ELR (cell line): ENCODE data around the gene MRPS5.

Experiments
- DNase-seq: peaks from one replicate; pipeline ENCODE4 v3.0.0-alpha.2; 2015; ENCODE audit warnings: low read depth

The MRPS5 gene

DNA sequence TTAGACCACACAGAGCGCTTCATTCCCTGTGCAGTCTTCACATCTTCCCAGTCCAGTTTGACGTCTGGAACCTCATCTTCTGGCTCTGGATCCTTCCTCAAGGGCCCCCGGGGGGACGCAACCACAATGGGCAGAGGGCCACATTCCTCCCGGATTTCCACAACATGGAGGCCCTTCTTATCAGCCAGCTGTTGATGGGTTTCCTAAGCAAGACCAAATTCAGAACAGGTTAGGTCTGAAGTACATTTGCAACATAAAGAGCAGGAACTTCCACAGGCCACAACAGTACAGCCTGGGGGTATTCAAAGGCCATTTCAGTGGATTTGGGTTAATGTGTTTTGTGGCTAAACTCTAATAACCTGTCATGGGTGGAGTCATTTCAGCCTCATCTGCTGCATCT, 34.2 kb downstream of the MRPS5 start:
- no peak for DNase-seq

DNA sequence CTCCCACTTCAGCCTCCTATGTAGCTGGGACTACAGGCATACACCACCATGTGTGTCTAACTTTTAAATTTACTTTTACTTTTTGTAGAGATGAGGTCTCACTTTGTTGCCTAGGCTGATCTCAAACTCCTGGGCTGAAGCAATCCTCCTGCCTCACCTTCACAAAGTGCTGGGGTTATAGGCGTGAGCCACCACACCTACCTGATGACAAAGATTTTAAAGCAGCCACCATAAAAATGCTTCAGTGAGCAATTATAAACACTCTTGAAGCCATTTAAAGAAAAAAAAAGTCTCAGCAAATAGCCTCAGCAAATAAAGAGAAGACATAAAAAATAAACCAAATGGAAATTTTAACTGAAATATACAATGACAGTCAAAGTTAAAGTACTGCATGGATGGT, 35.6 kb downstream of the MRPS5 start:
- no peak for DNase-seq

DNA sequence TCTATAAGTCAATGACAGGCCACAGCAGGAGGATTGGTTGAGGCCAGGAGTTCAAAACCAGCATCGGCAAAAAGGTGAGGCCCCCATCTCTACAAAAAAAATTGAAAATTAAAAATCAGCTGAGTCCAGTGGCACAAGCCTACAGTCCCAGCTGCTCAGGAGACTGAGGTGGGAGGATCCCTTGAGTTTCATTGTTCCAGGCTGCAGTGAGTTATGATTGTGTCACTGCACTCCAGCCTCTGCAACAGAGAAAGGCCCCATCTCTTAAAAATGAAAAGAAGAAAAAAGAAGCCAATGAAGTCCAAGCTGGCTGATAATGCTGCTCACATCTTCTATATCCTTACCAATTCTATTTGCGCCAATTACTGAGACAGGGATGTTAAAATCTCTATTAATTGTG, 39.1 kb downstream of the MRPS5 start:
- DNase-seq: no peak

DNA sequence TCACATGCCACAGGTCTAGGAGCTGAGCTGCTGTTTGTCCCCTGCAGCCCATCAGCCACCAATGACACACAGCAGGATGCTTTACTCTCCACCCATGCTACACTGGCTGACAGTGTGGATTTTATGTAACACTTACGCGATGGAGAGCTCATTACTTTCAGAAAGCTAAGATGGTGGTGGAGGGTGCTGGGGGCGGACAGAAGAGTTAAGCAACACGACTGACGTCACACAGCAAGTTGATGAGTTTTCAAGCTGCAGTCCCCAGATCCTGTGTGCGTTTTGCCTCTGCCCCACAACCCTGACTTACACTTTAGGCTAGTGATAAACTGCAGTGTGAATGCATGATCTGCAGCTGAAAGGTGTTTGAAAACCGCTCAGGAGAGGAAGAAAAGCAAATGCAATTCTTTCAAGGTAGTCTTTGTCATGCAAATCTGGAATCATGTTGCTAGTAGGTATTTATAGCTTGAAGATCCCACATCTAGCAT, 42.4 kb downstream of the MRPS5 start:
- peak; percentile 11 for DNase-seq

DNA sequence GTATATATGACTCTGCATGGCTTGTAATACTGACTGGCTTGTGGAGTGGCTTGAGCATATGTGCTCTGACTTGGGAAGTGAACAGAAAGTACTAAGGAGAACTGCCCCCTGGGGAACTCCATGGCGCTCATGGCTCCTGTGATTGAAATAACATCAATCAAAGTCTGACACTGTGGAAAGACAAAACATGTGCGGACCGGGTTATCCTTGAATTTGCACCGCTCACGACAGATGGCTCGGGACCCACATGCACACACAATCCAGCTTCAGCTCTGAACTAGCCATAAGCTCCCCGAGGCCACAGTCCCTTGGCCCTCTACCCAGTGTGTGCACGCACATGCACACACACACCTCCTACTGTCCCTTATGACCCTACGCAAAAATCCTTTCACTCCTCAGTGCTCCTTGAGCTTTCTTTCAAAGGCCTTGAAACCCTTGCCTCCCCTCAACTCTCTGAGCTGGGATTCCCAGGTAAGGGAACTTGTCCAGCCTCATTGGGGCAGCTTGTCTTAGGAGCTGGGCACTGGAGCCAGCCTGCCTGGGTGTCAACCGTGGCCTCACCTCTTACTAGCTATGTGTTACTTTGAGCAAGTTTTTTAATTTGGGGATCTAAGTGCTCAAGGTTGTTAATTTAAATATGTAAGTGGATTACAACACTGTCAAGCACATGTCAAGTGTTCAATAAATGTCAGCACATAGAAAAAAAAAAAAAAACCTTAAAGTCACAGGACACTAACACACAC, 43.6 kb downstream of the MRPS5 start:
- DNase-seq: no peak

DNA sequence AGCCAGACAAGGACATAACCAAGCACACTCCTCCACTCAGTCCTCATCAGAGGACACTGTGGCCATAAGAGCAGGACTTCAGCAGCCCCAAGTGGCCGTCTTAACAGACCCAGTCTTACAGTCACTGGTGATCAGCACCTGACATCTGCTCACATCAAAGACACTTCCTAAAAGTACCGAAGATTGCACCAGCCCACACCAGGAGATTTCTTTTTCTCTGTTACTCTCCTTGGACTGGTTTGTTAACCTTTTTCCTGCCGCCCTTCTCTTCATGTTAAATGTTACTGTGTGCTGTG, 44.1 kb downstream of the MRPS5 start:
- DNase-seq: peak; percentile 14

DNA sequence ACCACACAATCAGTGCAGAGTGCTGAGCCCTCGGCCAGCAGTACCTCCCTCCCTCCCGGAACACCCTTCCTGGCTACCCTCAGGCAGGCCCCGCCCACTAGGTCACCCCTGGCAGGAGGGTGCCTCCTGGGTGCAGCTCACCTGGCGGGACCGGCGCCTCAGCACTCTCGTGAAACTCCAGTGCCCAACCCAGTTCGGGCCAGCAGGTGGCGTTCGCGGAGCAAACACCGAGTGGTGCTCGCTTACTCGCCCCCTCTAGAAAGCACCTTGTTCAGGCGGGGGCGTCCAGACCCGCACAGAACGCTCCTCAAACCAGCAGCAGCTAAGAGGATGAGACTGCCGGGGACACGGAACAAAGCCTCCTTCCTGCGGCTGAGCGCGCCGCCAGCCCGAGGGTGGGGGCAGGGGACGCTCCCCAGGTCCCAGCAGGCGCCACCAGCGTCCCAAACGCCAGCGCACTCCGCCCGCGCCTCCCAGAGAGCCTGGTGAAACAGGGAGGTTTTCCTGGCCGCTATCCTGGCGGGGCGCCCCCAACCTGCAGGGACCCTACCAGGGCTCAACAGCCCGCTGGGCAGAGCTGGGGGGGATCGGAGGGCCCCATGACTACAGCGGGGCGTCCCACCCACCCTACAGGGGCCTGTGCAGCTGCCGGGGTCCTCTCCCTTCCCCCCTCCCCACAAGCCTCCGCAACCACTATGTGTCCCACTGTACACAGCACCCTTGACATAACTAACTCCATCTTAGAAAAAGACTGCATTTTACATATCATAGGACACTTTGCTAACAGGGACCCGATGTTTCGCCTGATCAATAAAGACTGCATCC, 44.7 kb downstream of the MRPS5 start:
- peak; percentile 66 for DNase-seq

DNA sequence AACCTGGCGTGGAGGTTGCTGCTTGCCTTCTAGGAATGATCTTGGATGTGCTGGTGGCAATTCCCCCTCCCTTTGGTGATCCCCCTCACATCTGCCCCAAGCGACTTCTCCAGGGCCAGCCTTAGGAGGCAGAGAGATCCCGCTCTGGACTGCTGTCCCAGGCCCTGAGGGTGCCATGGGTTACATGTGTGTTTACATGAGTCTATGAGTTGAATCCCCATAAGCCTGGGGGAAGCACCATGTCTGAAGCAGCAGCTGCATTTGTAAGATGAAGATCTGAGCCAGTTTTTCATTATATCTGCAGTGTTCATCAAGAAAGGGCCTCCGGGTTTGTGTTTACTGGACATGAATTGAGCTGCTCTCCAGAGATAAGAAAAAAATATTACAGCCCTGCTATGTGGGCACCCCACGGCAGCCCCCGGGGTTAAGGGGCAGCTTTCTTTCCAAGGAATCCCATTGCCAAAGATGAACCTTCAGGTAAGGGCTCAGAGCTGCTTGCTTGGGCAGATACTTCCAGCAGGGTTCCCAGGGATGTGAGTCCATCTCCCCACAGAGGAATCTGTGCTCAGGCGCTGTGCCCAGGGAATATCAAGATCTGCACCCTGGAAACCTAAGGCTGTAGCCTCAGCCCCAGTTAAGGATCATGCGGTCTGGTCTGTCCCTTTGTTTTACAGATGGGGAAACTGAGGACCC, 46.0 kb downstream of the MRPS5 start:
- DNase-seq: no peak

DNA sequence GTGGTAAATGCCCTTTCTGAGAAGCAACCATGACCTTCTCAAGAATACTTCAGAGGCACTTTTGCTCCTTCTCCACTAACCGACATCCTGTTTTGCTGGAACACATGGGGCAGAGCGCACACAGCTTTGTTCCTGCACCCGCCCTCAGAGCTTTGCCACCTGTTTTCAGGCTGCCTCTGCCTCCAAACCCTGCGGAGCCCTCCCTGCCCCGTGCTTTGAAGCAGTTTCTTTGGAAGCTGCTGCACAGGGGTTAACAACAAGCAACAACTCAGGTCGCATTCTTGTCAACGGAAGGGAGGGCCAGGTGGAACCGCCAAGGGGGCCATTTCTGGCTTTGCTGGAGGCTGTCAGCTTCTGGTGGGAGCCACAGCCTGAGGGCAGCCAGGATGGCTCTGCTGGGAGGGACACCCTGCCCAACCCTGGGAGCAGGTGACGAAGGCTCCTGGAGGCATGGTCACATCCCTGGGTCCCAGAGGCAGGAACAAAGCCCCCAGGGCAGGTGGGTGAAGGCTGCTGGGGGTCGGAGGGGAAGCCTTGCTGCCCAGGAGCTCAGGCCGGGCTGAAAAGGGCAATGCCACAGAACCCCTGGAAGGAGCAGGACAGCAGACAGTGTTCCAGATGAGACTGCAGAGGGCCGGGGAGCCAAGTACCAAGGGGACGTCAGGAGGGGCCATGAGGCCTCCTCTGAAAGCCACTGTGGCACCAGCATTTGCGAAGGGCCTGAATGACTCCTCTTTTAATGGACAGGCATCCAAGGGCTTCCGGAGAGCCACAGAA, 46.8 kb downstream of the MRPS5 start:
- DNase-seq: no peak

DNA sequence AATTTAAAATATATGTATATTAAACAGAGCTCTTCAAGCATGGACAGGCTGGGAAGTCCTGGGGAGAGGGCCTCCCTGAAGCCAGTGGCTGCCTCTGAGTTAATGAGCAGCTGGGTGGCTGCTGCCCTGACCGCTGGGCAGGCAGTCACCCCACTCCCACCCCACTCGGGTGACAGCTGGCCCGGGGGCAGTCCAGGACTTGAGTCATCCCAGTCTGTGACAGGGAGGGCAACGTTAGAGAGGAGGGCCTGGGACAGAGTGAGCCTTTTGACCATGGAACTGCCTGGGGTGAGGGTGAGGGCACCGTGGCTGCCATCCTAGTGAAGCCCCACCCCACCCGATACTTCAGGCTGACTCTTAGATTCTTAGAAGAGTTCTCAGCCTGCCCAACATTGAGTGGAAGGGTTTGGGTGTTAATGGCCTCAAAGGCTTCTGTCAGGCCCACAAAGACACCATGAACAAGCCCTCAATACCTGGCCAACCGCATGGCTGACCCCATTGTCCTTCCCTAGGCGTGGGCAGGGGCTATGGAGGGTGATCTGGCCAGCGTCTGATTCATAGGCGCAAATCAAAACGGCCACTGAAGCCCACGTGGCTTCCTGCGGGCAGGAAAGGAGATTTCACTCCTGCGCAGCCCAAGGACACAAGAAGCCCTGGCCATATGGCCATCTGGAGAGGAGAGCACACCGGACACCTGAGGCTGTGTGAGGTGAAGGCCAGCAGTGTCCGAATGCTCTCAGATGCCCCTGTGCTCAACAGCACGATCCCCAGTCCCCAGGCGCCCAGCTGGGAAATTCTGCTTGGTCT, 47.5 kb downstream of the MRPS5 start:
- no peak for DNase-seq

DNA sequence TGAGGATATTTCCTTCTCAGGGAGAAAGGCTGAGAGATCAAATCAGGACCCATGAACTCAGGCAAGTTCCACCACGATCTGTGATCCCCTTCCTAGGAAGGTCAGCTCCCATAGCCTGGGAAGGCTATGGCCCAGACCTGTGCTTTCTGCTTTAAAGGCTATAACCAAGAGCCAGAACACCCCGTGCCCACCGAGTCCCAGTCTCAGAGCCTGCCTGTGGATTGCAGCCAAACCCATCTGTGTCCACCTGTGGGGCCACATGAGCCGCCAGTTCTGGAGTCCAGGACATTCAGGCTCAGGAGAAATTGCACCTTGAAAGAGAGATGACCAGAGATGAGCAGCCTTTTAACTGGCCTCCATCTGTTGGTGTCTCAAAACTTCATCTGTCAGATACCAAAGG, 49.2 kb downstream of the MRPS5 start:
- no peak for DNase-seq

DNA sequence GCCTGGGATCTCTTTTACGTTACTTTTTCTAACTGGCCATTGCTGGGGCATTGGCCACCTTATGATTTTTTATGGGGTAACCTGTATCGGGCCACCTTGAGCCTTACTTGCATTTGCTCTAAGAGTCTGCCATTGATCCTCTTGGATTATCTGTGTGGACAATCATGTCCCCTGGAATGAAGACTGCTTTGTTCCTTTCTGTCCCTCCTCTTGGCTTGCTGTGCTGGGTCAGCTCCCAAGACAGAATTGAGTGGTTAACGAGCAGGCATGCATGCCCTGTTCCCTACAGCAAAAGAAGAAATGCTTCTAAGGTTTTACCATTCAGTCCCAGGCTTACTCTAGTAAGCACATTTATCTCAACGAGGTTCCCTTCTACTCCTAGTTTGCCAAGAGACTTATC, 49.8 kb downstream of the MRPS5 start:
- DNase-seq: no peak

DNA sequence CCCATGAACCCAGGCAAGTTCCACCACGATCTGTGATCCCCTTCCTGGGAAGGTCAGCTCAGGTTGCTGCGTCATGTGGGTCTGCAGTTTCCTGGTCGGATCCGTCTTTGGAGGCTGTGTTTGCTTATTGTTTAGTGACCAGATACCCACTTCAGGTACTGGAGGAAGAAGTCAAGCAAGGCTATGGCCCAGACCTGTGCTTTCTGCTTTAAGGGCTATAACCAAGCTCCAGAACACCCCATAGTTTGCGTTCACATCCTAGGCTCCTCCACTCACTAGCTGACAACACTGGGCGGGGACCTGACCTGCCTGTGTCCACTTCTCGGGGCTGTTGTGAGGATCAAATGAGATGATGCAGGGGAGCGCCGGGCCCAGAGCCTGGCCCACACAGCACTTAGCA, 52.1 kb downstream of the MRPS5 start:
- no peak for DNase-seq

DNA sequence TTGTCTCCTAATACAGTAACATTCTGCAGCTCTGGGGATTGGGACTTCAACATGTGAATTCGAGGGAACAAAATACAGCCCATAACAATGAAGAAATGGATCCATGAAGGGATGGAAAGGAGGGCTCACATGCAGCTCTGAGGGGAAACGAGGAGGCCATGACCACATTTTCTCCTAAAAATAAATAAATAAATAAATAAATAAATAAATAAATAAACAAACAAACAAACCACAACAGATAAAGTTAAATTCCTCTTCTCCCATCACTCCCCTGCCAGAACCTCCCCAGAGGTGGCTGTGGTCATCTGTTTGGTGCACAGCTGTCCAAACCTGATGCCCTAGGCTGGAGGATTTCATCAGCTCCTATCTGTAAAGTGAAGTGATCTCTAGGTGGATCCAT, 53.4 kb downstream of the MRPS5 start:
- DNase-seq: no peak

DNA sequence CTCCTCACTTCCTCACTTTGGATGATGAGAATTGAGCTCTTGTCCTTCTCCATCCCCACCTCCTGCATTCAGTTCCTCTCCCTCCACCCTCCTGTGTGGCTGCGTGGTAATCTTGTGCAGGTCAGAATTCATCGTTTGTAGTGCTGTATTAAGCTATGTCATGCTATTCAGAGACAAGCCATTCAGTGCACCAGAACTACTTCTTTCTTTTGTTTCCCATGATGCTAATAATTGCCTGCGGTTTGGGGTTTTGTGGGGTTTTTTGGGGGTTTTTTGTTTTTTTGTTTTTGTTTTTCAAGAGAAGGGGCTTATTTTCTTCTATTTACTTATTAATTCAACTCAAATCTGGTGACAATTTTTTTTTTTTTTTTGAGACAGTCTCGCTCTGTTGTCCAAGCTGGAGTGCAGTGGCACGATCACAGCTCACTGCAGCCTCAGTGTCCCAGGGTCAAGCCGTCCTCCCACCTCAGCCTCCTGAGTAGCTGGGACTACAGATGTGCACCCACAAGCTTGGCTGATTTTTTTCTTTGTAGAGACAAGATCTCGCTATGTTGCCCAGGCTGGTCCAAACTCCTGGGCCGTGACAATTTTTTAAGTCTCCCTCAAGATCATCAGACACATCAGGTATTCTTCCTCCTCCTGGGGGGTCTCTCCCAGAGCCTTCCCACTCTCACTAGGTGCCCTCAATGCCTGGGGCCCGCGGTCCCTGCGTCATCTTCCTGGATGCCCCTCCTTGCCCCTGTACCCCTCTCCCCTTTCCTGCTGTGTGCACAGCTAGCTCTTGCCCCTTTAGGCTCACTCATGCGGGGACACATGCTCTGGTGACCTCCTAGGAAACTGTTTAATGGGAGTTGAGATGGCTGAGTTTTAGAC, 58.3 kb downstream of the MRPS5 start:
- no peak for DNase-seq

DNA sequence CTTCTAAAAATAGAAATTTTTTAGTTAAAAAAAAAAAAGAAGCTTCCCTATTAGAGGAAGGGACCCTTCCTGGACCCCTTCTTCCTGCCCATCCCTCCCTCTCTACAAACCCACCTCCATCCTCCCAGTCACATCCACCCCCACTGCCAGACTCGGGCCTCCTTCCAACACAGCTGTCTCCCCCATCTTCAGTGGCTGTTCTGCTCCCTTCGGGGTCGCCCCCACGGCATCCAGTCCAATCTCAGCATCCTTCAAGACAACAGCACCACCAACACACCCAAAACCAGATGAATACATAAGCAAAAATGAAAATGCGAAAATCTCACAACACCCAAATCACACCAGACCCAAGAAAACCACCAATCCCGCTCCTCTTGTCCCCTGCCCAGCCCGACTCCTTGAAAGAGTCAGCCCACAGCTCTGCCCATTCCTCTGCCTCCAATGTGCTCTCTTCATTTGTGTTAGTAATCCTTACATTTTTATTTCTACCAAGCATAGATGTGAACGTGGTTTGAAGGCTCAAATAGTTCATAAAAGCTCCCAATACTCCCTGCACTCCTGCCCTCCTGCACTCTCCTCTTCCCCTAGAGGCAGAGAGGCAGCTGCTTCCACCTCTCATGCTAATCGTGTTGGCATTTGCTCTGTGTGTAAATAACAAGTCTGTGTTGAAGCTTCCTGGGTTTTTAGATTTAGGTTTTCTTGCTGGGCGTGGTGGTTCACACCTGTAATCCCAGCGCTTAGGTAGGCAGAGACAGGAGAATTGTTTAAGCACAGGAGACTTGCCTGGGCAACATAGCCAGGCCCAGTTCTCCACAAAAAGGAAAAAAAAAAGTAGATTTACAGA, 59.1 kb downstream of the MRPS5 start:
- DNase-seq: no peak

DNA sequence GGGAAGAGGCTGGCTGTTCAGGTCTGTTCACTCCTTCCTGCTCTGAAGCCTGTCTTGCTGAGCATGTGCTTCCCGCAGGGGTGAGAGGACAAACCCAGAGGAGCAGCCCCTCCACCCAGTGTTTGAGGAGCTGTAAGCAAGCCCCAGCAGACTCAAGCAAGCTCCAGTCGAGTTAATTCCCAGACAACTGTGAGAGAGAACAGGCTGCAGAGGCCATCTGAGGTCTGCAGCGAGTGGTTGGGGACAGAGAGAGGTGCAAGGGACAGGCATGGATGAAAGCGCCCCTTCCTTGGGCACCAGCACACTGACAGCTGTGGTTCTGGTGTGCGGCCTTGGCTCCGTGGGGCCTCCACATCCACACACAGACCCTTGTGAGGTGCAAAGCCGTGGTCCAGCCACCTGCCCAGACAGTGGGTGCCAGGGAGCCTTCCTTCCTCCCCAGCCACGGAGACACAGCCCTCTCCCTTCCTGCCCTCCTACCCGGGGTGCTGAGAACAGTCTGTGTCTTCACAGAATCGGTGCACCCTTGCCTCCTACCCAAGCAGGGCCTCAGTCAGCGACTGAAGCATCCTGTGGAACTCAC, 59.9 kb downstream of the MRPS5 start:
- no peak for DNase-seq

DNA sequence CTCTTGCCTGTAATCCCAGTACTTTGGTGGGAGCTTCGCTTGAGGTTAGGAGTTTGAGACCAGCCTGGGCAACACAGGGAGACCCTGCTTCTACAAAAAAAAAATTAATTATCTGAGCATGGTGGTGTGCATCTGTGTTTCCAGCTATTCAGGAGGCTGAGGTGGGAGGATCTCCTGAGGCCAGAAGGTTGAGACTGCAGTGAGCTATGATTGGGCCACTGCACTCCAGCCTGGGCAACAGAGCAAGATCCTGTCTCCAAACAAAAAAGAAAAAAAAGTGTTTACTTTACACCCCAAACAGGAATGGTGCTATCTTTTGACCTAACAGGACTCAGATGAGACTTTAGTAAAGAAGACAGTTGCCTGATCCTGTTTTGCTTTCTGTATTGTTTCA, 60.5 kb downstream of the MRPS5 start:
- no peak for DNase-seq

DNA sequence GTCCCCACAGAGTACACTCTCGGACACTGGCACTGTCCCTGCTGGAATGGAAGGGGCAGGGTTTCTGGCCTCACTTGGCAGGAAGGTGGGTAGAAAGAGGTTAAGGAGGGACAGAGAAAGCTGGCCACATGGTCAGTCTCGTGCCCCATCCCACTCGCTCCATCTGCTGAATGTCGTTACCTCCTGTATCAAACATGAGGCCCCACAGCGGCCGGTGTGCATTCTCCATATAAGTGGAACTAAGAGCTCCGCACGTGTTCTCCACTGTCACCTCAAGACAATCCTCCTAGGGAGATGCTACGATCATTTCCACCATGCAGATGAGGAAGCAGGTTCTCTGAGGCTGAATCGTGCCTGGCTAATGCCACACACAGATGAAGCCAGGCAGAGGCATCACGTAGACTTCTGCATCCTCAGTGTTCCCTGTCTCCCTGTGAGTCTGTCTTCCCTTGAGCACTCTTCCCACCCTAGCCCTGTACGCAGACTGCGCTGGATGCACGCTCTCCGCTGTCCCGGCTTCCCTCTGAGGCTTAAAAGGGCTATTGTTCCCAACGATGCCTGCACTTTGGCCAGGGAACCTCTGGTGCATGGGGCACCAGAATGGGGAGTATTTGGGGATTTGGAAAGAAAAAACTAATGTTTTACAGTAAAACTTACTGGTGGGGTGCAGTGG, 61.0 kb downstream of the MRPS5 start:
- no peak for DNase-seq
